Esophagus squamous epithelium (tissue), 5 donors: ENCODE results near the gene SARS2. TPM values are rescaled to one million over a fixed set of nuclear protein-coding genes. Genes with fewer than 3 reads are reported as not detected.
"Not testable (repeated sequence)": the region's sequence is repeated elsewhere in the genome, so short reads cannot be mapped to it uniquely, and the experiment has no call there.

Experiments
- DNase-seq: peaks from one replicate; lab custom pipeline; 2025; lab: John Stamatoyannopoulos, UW
- H3K27ac ChIP-seq, 4 donors: fragments of 200-600 bp; sonication (generic); one replicate each; pipeline ENCODE4 v1.5.1; 2016 to 2019; ENCODE audit warnings: mild to moderate bottlenecking in 1 of 4
- H3K27me3 ChIP-seq, 4 donors: fragments of 200-600 bp; sonication (generic); 1 replicate in 3 of 4; 2 replicates in 1 of 4; pipeline versions ENCODE4 v1.5.1 to v1.6.0; 2017 to 2021; ENCODE audit warnings: antibody characterized with exemption in 1 of 4
- H3K36me3 ChIP-seq, 3 donors: fragments of 200-600 bp; sonication (generic); one replicate each; pipeline ENCODE4 v1.5.1; 2016 to 2019
- H3K4me1 ChIP-seq, 3 donors: fragments of 200-600 bp; sonication (generic); one replicate each; pipeline ENCODE4 v1.5.1; 2017 to 2019
- H3K4me3 ChIP-seq, 4 donors: fragments of 200-600 bp; sonication (generic); 1 replicate in 3 of 4; 2 replicates in 1 of 4; pipeline ENCODE4 v1.5.1; 2016 to 2019; ENCODE audit warnings: mild to moderate bottlenecking in 2 of 4, moderate library complexity in 1 of 4
- H3K9me3 ChIP-seq, 3 donors: fragments of 200-600 bp; sonication (generic); one replicate each; pipeline ENCODE4 v1.5.1; 2016 to 2019
- POLR2A ChIP-seq, 4 donors: fragments of 450-650 bp; IDR thresholded peaks; one replicate each; pipeline ENCODE4 v1.6.1; 2017; ENCODE audit warnings: antibody characterized with exemption in 4 of 4, mild to moderate bottlenecking in 4 of 4, moderate library complexity in 3 of 4
- whole genome bisulfite sequencing, 2 donors: methylation state at CpG; one replicate each; pipeline ENCODE4 v1.1.5; 2018; 5-methylcytosine and 5-hydroxymethylcytosine counted together
- intact Hi-C: fragments of 100-400 bp; cut with DNase I; formaldehyde crosslinking; loops from one replicate; pipeline ENCODE4 v1.15.0; 2022
- total RNA-seq, 4 donors: library from RNA; depleted of rRNA; stranded (reverse); fragments of >200 nt; gene quantifications; one replicate each; pipeline ENCODE4 v1.1.0, GENCODE V29; 2016
- TF ChIP-seq, protein P1 (sequence below), 6 experiments: fragments of 450-650 bp in 4 of 6; fragments of 200-600 bp in 2 of 6; sonication (generic) in 2 of 6; IDR thresholded peaks; one replicate each; pipeline ENCODE4 v1.5.1; 2016 to 2019; ENCODE audit warnings: antibody characterized with exemption in 6 of 6, mild to moderate bottlenecking in 4 of 6, moderate library complexity in 4 of 6
- donor health status: DM: yes; HTN: yes; CAD: no.

SARS2 gene
- total RNA-seq, 4 donors from 2014 or later, result 21.2 to 32.7 (median 25.2) TPM

DNA sequence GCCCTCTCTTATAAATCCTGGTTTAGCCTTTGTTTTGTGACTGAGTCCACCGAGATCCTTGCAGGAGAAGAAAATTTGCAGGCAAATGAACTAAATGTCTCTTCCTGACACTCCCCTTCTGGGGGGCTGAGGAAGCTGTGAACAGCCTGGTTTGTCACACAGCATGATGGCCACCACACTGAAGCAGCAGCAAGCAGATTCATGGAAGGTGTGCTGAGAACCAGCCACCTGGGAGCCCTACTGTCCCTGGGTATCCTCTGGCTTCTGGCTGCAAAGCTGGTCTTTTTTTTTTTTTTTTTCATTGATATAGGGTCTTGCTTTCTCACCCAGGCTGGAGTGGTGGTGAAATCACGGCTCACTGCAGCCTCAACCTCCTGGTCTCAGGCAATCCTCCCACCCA is 11.4 kb upstream of the SARS2 start:
- peaks cover 0 to 13% (median 0%) of the 10 kb centered on the region in 3 donors for H3K36me3 ChIP-seq
- H3K4me3 ChIP-seq, result no peak overlapping the region
- H3K27ac ChIP-seq, result no peak overlapping the region
- no peaks in the 10 kb centered on the region for H3K9me3 ChIP-seq
- H3K4me1 ChIP-seq, result no peaks in the 10 kb centered on the region
- no peak for TF ChIP-seq POLR2A (IDR thresholded peaks at IDR 0.05)
- TF ChIP-seq, protein P1, sequence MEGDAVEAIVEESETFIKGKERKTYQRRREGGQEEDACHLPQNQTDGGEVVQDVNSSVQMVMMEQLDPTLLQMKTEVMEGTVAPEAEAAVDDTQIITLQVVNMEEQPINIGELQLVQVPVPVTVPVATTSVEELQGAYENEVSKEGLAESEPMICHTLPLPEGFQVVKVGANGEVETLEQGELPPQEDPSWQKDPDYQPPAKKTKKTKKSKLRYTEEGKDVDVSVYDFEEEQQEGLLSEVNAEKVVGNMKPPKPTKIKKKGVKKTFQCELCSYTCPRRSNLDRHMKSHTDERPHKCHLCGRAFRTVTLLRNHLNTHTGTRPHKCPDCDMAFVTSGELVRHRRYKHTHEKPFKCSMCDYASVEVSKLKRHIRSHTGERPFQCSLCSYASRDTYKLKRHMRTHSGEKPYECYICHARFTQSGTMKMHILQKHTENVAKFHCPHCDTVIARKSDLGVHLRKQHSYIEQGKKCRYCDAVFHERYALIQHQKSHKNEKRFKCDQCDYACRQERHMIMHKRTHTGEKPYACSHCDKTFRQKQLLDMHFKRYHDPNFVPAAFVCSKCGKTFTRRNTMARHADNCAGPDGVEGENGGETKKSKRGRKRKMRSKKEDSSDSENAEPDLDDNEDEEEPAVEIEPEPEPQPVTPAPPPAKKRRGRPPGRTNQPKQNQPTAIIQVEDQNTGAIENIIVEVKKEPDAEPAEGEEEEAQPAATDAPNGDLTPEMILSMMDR (IDR thresholded peaks at IDR 0.05), result no peak
- WGBS, 2 donors, result 43% methylated on average over 1 of the region's 2 CpGs; no CpG with 5 or more reads in 1 of the 2 donors
- intact Hi-C loops, result no loop called here
- DNase-seq, result no peak
- no peaks in the 10 kb centered on the region for H3K27me3 ChIP-seq

DNA sequence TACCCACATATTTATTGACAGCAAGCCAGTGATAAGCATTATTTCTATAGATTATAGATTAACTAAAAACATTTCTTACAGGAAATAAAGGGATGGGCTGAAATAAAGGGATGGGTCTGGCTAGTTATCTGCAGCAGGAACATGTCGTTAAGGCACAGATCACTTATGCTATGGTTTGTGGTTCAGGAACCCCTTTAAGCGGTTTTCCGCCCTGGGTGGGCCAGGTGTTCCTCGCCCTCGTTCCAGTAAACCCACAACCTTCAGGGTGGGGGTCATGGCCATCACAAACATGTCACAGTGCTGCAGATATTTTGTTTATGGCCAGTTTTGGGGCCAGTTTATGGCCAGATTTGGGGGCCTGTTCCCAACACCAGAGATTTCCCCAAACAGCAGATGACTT is 10.9 kb upstream of the SARS2 start:
- H3K36me3 ChIP-seq, H3K27ac ChIP-seq, H3K4me3 ChIP-seq, H3K27me3 ChIP-seq, H3K9me3 ChIP-seq, DNase-seq, intact Hi-C loops, H3K4me1 ChIP-seq: not testable (repeated sequence)
- 59 to 71% methylated on average over 5 of the region's 5 CpGs for whole genome bisulfite sequencing, 2 donors

DNA sequence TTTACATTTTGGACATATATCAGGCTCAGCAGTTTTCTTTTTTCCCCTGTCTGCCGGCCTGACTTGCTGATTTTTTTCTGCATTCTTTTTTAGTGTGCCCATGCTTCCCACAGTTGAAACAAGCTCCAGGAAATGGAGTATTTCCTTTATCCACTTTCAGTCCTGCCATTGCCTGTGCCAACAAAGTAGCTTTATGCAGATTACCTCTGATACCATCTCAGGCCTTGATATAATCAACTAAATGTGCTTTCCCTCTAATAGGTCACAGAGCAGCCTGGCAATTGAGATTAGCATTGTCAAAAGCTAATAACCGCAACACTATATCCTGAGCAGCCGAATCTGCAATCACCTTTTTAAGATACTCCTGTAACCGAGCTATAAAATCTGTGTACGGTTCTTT is 9.4 kb upstream of the SARS2 start:
- Histone ChIP-seq H3K27ac (no peak overlapping the region), H3K36me3 (peaks cover 0 to 4% (median 0%) of the 10 kb centered on the region in 3 donors), H3K4me3 (no peak overlapping the region), H3K27me3 (no peaks in the 10 kb centered on the region), H3K9me3 (peaks cover 0 to under 1% (median 0%) of the 10 kb centered on the region in 3 donors), H3K4me1 (no peaks in the 10 kb centered on the region)
- intact Hi-C loops, result no loop called here
- WGBS, 2 donors, result 61 to 65% methylated on average over 5 of the region's 5 CpGs
- no peak for DNase-seq
- no peak for TF ChIP-seq POLR2A (IDR thresholded peaks at IDR 0.05)
- TF ChIP-seq, protein P1 (IDR thresholded peaks at IDR 0.05), result no peak

DNA sequence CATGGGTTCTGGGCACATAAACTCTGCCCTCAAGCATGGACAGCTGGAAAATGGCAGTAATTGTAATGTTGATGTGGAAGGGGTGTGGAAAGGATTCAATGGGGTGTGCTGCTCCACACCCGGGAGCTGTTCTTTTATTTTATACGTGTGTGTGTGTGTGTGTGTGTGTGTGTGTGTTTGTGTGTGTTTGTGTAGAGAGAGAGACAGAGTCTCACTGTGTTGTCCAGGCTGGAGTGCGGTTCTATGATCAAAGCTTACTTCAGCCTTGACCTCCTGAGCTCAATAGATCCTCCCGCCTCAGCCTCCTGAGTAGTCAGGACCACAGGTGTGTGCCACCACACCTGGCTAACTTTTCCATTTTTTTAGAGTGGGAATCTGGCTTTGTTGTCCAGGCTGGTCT is 3.0 kb upstream of the SARS2 start:
- WGBS, 2 donors, result 59 to 72% methylated on average over 4 of the region's 4 CpGs

DNA sequence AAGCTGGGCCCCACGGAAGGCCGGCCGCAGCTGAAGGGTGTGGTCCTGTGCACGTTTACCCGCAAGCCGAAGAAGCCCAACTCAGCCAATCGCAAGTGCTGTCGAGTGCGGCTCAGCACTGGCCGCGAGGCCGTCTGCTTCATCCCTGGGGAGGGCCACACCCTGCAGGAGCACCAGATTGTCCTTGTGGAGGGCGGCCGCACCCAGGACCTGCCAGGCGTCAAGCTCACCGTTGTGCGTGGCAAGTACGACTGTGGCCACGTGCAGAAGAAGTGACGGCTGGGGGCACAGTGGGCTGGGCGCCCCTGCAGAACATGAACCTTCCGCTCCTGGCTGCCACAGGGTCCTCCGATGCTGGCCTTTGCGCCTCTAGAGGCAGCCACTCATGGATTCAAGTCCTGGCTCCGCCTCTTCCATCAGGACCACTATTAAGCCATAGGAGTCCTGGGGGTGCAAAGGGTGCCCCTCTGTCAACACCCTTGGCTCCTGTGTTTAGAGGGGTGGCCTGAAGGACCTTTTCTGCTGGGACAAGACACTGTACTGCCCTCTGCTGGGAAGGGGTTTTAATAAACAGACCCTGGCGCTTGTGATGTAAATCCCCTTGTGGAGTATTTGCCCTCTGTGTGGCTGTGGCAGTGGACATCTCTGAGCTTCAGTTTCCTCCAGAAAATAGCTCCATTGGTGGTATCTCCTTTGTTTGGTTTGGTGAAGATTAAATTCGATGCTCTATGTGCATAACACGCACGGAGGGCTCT is 2.0 kb upstream of the SARS2 start:
- intact Hi-C loops, result no loop called here
- H3K9me3 ChIP-seq, result peaks cover 0 to 4% (median 0%) of the 10 kb centered on the region in 3 donors
- 84 to 85% methylated on average over 5 to 12 of the region's 29 CpGs for WGBS, 2 donors
- H3K27me3 ChIP-seq, result no peaks in the 10 kb centered on the region
- H3K27ac ChIP-seq, result no peak overlapping the region
- TF ChIP-seq, protein P1 (IDR thresholded peaks at IDR 0.05), result peak in 2 of 6 experiments; percentile 14 to 36
- TF ChIP-seq POLR2A (IDR thresholded peaks at IDR 0.05), result no peak
- H3K36me3 ChIP-seq, result peaks cover 0 to 32% (median 8%) of the 10 kb centered on the region in 3 donors
- DNase-seq, result no peak
- peaks cover 12 to 30% (median 18%) of the 10 kb centered on the region in 3 donors for H3K4me1 ChIP-seq
- no peak overlapping the region for H3K4me3 ChIP-seq

More for the DNA sequence above, 3.0 kb upstream of the SARS2 start:
- Histone ChIP-seq H3K4me3 (no peak overlapping the region), H3K9me3 (peaks cover 0 to 4% (median 0%) of the 10 kb centered on the region in 3 donors), H3K27ac (no peak overlapping the region), H3K27me3 (no peaks in the 10 kb centered on the region), H3K4me1 (peaks cover 12 to 30% (median 18%) of the 10 kb centered on the region in 3 donors), H3K36me3 (peaks cover 0 to 32% (median 8%) of the 10 kb centered on the region in 3 donors)
- TF ChIP-seq, protein P1 (IDR thresholded peaks at IDR 0.05), result no peak
- no peak for TF ChIP-seq POLR2A (IDR thresholded peaks at IDR 0.05)
- intact Hi-C loops, result no loop called here
- no peak for DNase-seq
